HUES64 (cell line): ENCODE data around the gene THEM4. TPM values are rescaled to one million over a fixed set of nuclear protein-coding genes. Genes with fewer than 3 reads are reported as not detected.

Experiments used
- H3K27ac ChIP-seq: 2 replicates; pipeline ENCODE4 v1.7.0; 2013; ENCODE audit warnings: low read depth, low read length, inconsistent platforms
- H3K27me3 ChIP-seq: 2 replicates; pipeline ENCODE4 v1.6.1; 2013; ENCODE audit warnings: mild to moderate bottlenecking, low read length; ENCODE audit not compliant: insufficient read depth
- H3K36me3 ChIP-seq: 2 replicates; pipeline ENCODE4 v1.6.1; 2013; ENCODE audit warnings: mild to moderate bottlenecking, low read length; ENCODE audit not compliant: insufficient read depth
- H3K4me1 ChIP-seq: 2 replicates; pipeline ENCODE4 v1.6.1; 2013; ENCODE audit warnings: mild to moderate bottlenecking, low read length, moderate library complexity; ENCODE audit not compliant: insufficient read depth
- H3K4me3 ChIP-seq: 2 replicates; pipeline ENCODE4 v1.5.1; 2013; ENCODE audit warnings: mild to moderate bottlenecking, low read length, moderate library complexity
- H3K9ac ChIP-seq: 2 replicates; pipeline ENCODE4 v1.6.1; 2013; ENCODE audit warnings: mild to moderate bottlenecking, low read depth, low read length
- H3K9me3 ChIP-seq: 2 replicates; pipeline ENCODE4 v1.6.1; 2013; ENCODE audit warnings: low read depth, low read length; ENCODE audit not compliant: insufficient read depth
- WGBS: fragments of 150-250, 120-280 bp; methylation state at CpG from one replicate; pipeline ENCODE4 v1.1.7; 2013; ENCODE audit warnings: missing lambda C conversion rate; 5-methylcytosine and 5-hydroxymethylcytosine counted together
- polyA plus RNA-seq, 2 experiments: library from polyadenylated mRNA; stranded (reverse); fragments of 50-300 nt; gene quantifications; one replicate each; pipeline ENCODE4 v1.2.3, GENCODE V29; 2013

THEM4 gene
- polyA plus RNA-seq (2013, experiment 1 of 2), result 14.9 TPM
- 16.8 TPM for polyA plus RNA-seq (2013, experiment 2 of 2)

- Histone ChIP-seq H3K27ac (peak within 1 kb of the TSS; percentile 98), H3K36me3 (peaks cover 10% of the 10 kb centered on the region; the same call in 1 of the 2 replicates), H3K9ac (peak within 1 kb of the TSS; percentile 88), H3K4me3 (peak within 1 kb of the TSS; percentile 76), H3K27me3 (no peaks in the 10 kb centered on the region), H3K4me1 (peaks cover 8% of the 10 kb centered on the region), H3K9me3 (peaks cover 20% of the 10 kb centered on the region)
- WGBS, result under 1% methylated on average over 73 of the region's 73 CpGs
Observed at GRCh38 chr1:151909167-151910149, at the start of gene THEM4. Gene THEM4 (minus strand): TSS chr1:151909511. CDS start chr1:151909458, 53 bp downstream.

DNA sequence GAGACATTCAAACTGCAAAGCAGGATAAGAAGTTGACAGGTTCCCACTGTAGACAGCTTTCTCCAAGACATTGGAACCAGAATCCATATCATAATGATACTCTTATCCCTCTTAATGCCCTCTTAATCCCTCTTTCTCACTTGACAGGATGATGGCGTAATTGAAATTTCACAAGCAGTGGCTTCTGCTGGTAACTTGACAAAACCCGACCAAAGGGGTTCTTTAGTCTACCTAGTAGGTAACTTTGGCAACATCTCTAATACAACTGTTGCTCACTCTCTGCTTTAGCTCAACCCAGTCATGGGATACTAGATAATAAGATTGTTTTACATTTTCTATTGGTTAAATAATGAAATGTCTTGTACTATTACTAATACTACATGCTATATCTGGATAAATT, 49.6 kb upstream of the THEM4 start:
- 86% methylated on average over 2 of the region's 2 CpGs for WGBS
- no peaks in the 10 kb centered on the region for H3K9me3 ChIP-seq

GRCh38 chr1:151956957-151957497, 47.7 kb upstream of the THEM4 start:
- Histone ChIP-seq H3K36me3 (no peaks in the 10 kb centered on the region), H3K9me3 (no peaks in the 10 kb centered on the region), H3K9ac (no peak overlapping the region), H3K27ac (no peak overlapping the region), H3K27me3 (no peaks in the 10 kb centered on the region), H3K4me1 (no peaks in the 10 kb centered on the region), H3K4me3 (no peak overlapping the region)
- 98% methylated on average over 2 of the region's 3 CpGs for WGBS

More for the DNA sequence above, 49.6 kb upstream of the THEM4 start:
- H3K27ac ChIP-seq, result no peak overlapping the region
- no peak overlapping the region for H3K4me3 ChIP-seq
- no peaks in the 10 kb centered on the region for H3K27me3 ChIP-seq
- H3K4me1 ChIP-seq, result no peaks in the 10 kb centered on the region
- H3K36me3 ChIP-seq, result no peaks in the 10 kb centered on the region
- no peak overlapping the region for H3K9ac ChIP-seq

GRCh38 chr1:151953409-151954094, 44.2 kb upstream of the THEM4 start:
- no peaks in the 10 kb centered on the region for H3K36me3 ChIP-seq
- WGBS, result 93% methylated on average over 7 of the region's 7 CpGs
- H3K27me3 ChIP-seq, result no peaks in the 10 kb centered on the region
- H3K4me3 ChIP-seq, result no peak overlapping the region
- no peak overlapping the region for H3K27ac ChIP-seq
- H3K4me1 ChIP-seq, result no peaks in the 10 kb centered on the region
- no peaks in the 10 kb centered on the region for H3K9me3 ChIP-seq
- H3K9ac ChIP-seq, result no peak overlapping the region

GRCh38 chr1:151952811-151953210, 43.5 kb upstream of the THEM4 start:
- no peaks in the 10 kb centered on the region for H3K4me1 ChIP-seq
- no peaks in the 10 kb centered on the region for H3K36me3 ChIP-seq
- no CpG with 5 or more reads among the region's 1 CpG for WGBS
- no peaks in the 10 kb centered on the region for H3K27me3 ChIP-seq
- no peak overlapping the region for H3K9ac ChIP-seq
- no peaks in the 10 kb centered on the region for H3K9me3 ChIP-seq
- no peak overlapping the region for H3K4me3 ChIP-seq
- H3K27ac ChIP-seq, result no peak overlapping the region

GRCh38 chr1:151949371-151950193, 40.3 kb upstream of the THEM4 start:
- Histone ChIP-seq H3K36me3 (no peaks in the 10 kb centered on the region), H3K27ac (no peak overlapping the region), H3K9me3 (no peaks in the 10 kb centered on the region), H3K9ac (no peak overlapping the region), H3K4me1 (peaks cover 17% of the 10 kb centered on the region), H3K27me3 (no peaks in the 10 kb centered on the region), H3K4me3 (no peak overlapping the region)
- WGBS, result 95% methylated on average over 18 of the region's 18 CpGs

DNA sequence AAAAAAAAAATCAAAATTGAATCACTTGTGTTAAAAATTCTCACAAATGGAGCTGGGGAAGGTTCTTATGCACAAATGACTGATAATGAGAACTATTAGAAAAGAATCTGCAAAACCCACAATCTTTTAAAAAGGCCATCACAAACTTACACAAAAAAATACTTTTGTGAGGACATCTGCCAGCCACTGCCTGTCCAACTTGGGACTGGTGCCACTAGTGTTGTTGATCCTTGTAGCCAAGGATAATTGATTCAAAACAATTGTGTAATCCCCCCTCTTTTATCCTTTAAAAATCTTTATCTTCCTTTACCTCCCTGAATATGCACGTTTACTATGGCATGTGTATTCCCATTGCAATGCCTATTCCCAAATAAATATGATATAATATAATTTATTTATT, 39.2 kb upstream of the THEM4 start:
- 80% methylated on average over 1 of the region's 1 CpG for WGBS

DNA sequence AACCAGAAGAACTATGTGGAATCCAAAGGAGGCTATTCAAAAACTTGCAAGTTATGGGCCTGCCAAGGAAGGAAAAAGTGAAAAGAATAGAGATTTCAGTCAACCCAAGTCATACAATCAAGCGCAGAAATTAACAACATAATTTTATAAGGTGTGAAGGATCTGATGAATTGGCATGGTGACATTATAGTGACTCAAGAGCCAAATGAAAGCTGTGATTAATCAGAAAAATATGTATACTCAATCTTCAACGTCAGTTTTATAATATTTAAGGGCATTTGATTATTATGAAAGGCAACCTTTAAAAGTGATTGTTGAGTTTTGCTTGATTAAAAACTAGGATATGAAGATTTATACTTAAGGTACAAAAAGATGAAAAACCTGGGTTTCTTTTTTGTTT, 37.8 kb upstream of the THEM4 start:
- Histone ChIP-seq H3K4me1 (peaks cover 21% of the 10 kb centered on the region), H3K4me3 (no peak overlapping the region), H3K36me3 (no peaks in the 10 kb centered on the region), H3K9me3 (no peaks in the 10 kb centered on the region), H3K27me3 (no peaks in the 10 kb centered on the region), H3K27ac (no peak overlapping the region), H3K9ac (no peak overlapping the region)
- WGBS, result 85% methylated on average over 1 of the region's 2 CpGs

More for the DNA sequence above, 39.2 kb upstream of the THEM4 start:
- Histone ChIP-seq H3K36me3 (no peaks in the 10 kb centered on the region), H3K27ac (no peak overlapping the region), H3K4me3 (no peak overlapping the region), H3K27me3 (no peaks in the 10 kb centered on the region), H3K9ac (no peak overlapping the region), H3K9me3 (no peaks in the 10 kb centered on the region), H3K4me1 (peaks cover 21% of the 10 kb centered on the region)

GRCh38 chr1:151945725-151946722, 36.7 kb upstream of the THEM4 start:
- no peak overlapping the region for H3K4me3 ChIP-seq
- no peaks in the 10 kb centered on the region for H3K36me3 ChIP-seq
- H3K9ac ChIP-seq, result no peak overlapping the region
- peaks cover 21% of the 10 kb centered on the region for H3K4me1 ChIP-seq
- H3K9me3 ChIP-seq, result no peaks in the 10 kb centered on the region
- no peaks in the 10 kb centered on the region for H3K27me3 ChIP-seq
- H3K27ac ChIP-seq, result peak overlapping the region; percentile 5; the same call in 1 of the 2 replicates
- 68% methylated on average over 9 of the region's 10 CpGs for WGBS
